GM12891 (cell line): Measurements from ENCODE around the gene DOCK10.

Experiments used
- DNase-seq: peaks from one replicate; pipeline ENCODE4 v3.0.0; 2011; ENCODE audit warnings: low spot score; ENCODE audit not compliant: insufficient read length
- FAIRE-seq: peaks from 2 replicates; lab custom pipeline; 2011; peaks lifted over from hg19 to GRCh38; lab: Jason Lieb, UNC
- PAX5 ChIP-seq: IDR thresholded peaks from 2 replicates; pipeline ENCODE4 v1.6.1; 2011; ENCODE audit warnings: low read length, moderate library complexity, mild to moderate bottlenecking; ENCODE audit not compliant: insufficient read depth, severe bottlenecking
- POLR2A ChIP-seq: IDR thresholded peaks from 2 replicates; pipeline ENCODE4 v1.6.1; 2011; ENCODE audit warnings: low read depth, low read length, control low read depth
- POLR2AphosphoS5 ChIP-seq: IDR thresholded peaks from 2 replicates; pipeline ENCODE4 v1.6.1; 2011; ENCODE audit warnings: low read depth, low read length, control low read depth
- POU2F2 ChIP-seq: IDR thresholded peaks from 2 replicates; pipeline ENCODE4 v1.6.1; 2011; ENCODE audit warnings: low read depth, mild to moderate bottlenecking, control low read depth, low read length, moderate library complexity
- SPI1 ChIP-seq: IDR thresholded peaks from 2 replicates; pipeline ENCODE4 v1.6.1; 2011; ENCODE audit warnings: low read depth, low read length, control low read depth
- TAF1 ChIP-seq: IDR thresholded peaks from 2 replicates; pipeline ENCODE4 v1.6.1; 2011; ENCODE audit warnings: low read depth, low read length, control low read depth

The DOCK10 gene

DNA sequence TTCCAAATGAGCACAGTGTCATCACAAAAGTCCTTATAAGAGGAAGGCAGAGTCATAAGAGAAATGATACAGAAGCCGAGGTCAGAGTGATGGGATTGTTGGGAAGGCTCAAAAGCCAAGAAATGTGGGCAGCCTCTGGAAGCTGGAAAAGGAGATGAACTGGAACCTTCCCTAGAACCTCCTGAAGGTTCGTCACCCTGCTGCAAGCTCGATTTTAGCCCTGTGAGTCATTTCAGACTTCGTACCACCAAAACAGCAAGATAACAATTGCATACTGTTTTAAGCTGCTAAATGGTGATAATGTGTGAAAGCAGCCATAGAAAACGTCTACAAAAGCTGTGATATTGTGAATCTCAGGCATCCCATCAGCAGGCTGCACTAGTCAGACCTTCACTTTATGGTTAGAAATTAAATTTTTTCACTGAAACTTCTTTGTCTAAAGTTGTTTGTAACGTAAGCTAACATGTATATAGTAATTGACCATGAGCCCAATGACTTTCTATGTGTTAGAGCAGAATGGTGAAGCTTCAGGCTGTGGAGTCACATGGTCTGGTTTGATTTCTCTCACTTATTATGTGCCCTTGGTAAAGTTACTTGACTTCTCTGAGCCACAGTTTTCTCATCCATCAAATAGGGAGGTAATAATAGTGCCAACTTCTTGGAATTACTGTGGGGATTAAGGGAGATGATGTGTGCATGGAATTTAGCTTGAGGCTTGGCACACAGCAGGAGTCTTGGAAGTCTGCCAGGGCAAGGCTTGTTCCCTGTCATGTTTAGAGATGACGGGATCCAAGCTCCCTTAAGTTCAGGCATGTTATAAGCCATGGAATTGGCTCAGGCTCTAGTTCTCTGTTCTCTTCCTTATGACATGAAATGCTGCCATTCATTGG lies 194.1 kb downstream of the DOCK10 start:
- FAIRE-seq: no peak
- TF ChIP-seq POU2F2 (no peak), POLR2AphosphoS5 (no peak), PAX5 (no peak), POLR2A (no peak), TAF1 (no peak), SPI1 (no peak)
- DNase-seq: no peak

DNA sequence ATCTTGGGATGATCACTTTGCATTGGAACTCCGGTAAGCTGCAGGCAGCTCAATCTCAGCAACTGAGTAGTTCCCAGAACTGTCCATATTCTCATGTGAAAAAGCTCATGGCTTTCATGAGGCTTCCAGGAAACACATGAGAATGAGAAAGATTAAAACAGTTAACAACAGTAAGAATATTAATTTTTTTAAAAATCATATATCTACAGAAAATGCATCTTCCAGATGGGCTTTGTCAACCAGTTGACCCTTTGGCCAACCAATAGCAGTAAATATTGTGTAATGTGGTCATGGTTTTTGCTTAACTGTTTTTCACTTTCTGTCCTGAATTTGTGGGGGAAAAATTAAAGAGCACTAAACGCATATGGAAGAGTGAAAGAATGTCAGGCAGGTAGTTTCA lies 194.9 kb downstream of the DOCK10 start:
- TF ChIP-seq TAF1 (no peak), POLR2AphosphoS5 (no peak), SPI1 (no peak), POU2F2 (no peak), POLR2A (no peak), PAX5 (no peak)
- no peak for FAIRE-seq
- DNase-seq: no peak

DNA sequence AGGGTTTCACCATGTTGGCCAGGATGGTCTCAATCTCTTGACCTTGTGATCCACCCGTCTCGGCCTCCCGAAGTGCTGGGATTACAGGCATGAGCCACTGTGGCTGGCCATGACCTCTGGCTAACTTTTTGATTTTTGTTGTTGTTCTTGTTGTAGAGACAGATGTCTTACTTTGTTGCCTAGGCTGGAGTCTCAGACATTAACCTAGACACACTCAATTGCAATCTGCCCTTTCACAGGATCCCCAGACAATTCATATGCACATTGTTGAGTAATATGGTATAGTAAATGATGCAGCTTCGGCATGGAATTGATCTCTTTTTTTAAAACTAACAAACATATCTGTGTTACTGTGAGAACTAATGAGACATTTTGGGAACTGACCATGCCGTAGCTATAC lies 195.6 kb downstream of the DOCK10 start:
- TF ChIP-seq PAX5: no peak
- no peak for TF ChIP-seq TAF1
- TF ChIP-seq POU2F2: no peak
- no peak for TF ChIP-seq POLR2AphosphoS5
- TF ChIP-seq POLR2A: no peak
- DNase-seq (no peak), FAIRE-seq (no peak)

DNA sequence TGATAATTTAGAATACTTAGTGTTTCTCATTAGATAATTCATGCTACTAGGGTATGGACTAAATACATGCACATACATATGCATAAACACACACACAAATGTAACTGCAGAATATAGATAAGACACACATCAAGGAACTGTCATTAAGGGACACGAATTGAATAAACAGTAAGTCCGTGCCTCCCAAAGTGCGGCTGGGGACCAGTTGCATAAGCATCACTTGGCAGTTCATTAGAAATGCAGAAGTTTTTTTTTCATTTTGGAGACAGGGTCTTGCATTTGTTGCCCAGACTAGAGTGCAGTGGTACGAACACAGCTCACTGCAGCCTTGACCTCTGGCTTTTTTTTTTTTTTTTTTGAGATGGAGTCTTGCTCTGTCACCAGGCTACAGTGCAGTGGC lies 196.1 kb downstream of the DOCK10 start:
- no peak for FAIRE-seq
- TF ChIP-seq SPI1 (no peak), POU2F2 (no peak), TAF1 (no peak), POLR2AphosphoS5 (no peak), POLR2A (no peak), PAX5 (no peak)
- DNase-seq: no peak

DNA sequence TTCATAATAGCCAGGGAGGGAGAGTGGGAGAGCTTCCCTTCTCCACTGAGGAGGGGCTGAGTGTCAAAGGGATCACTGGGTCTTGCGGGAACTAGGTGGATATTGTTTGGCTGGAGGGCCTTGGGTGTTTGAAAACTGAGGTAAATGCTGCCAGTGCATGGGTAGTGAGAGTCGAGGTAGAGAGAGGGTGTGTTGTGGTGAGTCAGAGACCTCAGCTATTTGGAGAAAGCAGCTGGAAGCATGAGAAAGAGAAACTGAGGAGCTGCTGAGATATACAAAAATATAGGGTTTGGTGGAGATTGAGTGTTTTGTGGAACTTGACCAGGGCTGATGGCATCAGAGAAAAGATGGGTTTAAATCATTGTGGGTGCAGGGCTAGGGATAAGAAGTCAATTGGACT lies 199.1 kb downstream of the DOCK10 start:
- TF ChIP-seq POU2F2 (no peak), POLR2A (no peak), TAF1 (no peak), SPI1 (no peak), PAX5 (no peak), POLR2AphosphoS5 (no peak)
- FAIRE-seq (no peak), DNase-seq (no peak)

DNA sequence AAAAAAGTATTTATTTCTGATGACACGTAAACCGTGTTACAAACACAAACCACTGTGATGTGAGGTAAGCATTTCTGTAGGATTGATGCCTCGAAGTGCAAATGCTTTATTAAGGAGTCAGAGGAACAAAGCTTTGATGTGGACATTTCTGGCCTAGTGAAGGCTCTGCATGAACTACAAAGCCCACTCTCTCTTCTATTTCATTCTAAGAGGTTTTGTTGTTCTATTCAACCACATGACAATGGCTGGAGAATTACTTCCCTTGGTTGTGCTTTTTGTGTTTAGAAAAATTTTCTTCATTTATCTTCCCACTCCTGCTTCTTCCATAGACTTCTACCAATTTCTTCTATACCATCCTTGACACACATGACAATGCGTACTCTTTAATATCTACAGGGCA lies 200.4 kb downstream of the DOCK10 start:
- TF ChIP-seq POU2F2: no peak
- TF ChIP-seq TAF1: no peak
- TF ChIP-seq POLR2A: no peak
- TF ChIP-seq POLR2AphosphoS5: no peak
- no peak for TF ChIP-seq PAX5
- no peak for TF ChIP-seq SPI1
- no peak for DNase-seq
- FAIRE-seq: no peak

DNA sequence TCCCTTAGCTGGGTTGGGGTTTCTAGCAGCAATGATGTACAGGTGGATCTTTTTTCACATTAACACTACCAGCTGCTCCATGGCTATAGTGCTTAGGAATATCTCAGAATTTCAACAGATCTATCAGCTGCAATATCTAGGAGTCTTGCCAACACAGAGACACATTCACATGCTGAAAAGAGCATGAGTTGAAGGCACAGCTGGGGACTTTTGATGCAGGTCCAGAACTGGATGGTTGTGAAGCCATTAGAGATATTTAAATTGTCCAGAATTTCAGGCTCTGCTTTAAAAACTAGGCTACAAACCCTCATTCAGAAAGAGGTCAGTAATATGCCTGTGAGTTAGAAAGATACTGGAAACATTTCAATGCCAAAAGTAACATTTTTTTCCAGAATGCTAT lies 203.9 kb downstream of the DOCK10 start:
- DNase-seq (no peak), FAIRE-seq (no peak)
- TF ChIP-seq POLR2AphosphoS5 (no peak), POLR2A (no peak), TAF1 (no peak), POU2F2 (no peak), SPI1 (no peak), PAX5 (no peak)

DNA sequence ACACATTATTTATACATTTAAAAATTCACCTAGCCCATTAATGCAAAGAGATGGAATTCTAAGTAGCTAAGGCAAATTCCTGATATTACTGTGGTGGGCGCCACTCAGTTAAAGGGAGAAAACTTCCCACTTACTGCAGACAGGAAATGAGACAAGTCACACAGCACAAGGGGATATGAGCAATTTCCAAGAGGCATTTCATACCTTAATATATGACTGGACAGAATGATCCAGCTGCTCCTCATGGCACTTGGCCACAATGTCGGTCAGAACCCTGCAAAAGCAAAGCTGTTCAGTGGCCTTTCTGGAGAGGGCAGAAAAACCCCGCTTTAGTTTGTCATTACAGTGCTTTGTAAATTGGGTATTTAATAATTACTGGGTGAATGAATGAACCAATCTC lies 204.7 kb downstream of the DOCK10 start:
- FAIRE-seq: no peak
- no peak for DNase-seq
- TF ChIP-seq POLR2A: no peak
- TF ChIP-seq POU2F2: no peak
- TF ChIP-seq PAX5: no peak
- TF ChIP-seq TAF1: no peak
- no peak for TF ChIP-seq POLR2AphosphoS5
- no peak for TF ChIP-seq SPI1

DNA sequence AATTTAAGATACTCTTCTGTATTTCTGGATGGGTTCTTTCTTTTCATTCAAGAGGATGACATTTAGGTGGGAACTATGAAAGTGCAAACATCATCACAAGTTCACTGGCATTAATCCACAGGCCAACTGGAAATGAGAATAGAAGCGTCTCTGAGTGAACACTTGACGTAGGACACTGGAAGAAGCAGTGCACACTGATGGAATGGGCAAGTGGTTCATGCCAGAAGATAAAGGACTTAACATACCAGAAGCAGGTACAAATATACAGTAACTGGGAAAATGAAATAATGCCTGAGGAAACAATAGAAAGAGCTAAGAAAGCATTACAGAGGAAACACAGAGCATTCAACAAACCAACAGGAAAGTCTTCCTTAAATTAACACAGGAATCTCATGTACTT lies 205.2 kb downstream of the DOCK10 start:
- TF ChIP-seq POLR2A (no peak), TAF1 (no peak), POLR2AphosphoS5 (no peak), POU2F2 (no peak), PAX5 (no peak), SPI1 (no peak)
- FAIRE-seq: no peak
- no peak for DNase-seq

DNA sequence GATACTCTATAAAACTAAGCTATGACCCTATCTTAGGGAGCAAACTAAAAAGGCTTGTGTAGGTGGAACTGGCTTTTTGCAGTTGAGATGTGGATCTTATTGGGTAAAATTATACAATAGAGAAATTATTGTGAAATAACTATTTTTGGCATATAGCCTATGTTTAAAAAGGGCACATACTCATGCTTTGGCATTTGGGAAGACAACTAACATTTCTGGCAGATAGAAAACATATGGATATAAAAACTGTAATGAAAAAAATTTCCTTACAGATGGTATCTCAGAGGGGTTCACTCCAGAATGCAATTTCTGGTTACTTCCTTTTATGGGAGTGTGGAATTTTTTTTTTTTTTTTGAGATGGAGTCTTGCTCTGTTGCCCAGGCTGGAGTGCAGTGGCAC lies 206.0 kb downstream of the DOCK10 start:
- DNase-seq: no peak
- TF ChIP-seq POLR2AphosphoS5 (no peak), POLR2A (no peak), TAF1 (no peak), PAX5 (no peak), POU2F2 (no peak), SPI1 (no peak)
- FAIRE-seq: no peak
